Smooth muscle cell (in vitro differentiated cells): ENCODE data around the gene IGSF21. TPM values are rescaled to one million over a fixed set of nuclear protein-coding genes. Genes with fewer than 3 reads are reported as not detected.

Experiments
- DNase-seq: peaks from one replicate; lab custom pipeline; 2025; ENCODE audit not compliant: unreplicated experiment; lab: John Stamatoyannopoulos, UW
- H2AFZ ChIP-seq: fragments of 200-600 bp; sonication (generic); 2 replicates; pipeline ENCODE4 v1.6.0; 2016; ENCODE audit warnings: antibody characterized with exemption, low read depth, mild to moderate bottlenecking
- H3F3A ChIP-seq: fragments of 200-600 bp; sonication (generic); 2 replicates; pipeline ENCODE4 v1.6.0; 2017; ENCODE audit warnings: antibody characterized with exemption, low read depth
- H3K27ac ChIP-seq: fragments of 200-600 bp; sonication (generic); 2 replicates; pipeline ENCODE4 v1.5.1; 2016; ENCODE audit warnings: low read depth, mild to moderate bottlenecking
- H3K27me3 ChIP-seq: fragments of 200-600 bp; sonication (generic); 2 replicates; pipeline ENCODE4 v1.6.1; 2016; ENCODE audit warnings: low read depth, mild to moderate bottlenecking
- H3K36me3 ChIP-seq: fragments of 200-600 bp; sonication (generic); 2 replicates; pipeline ENCODE4 v1.5.1; 2016; ENCODE audit warnings: low read depth
- H3K4me1 ChIP-seq: fragments of 200-600 bp; sonication (generic); 2 replicates; pipeline ENCODE4 v1.5.1; 2016; ENCODE audit warnings: low read depth
- H3K4me2 ChIP-seq: fragments of 200-600 bp; sonication (generic); 2 replicates; pipeline ENCODE4 v1.6.0; 2016; ENCODE audit warnings: mild to moderate bottlenecking
- H3K4me3 ChIP-seq: fragments of 200-600 bp; sonication (generic); 2 replicates; pipeline ENCODE4 v1.5.1; 2016; ENCODE audit warnings: mild to moderate bottlenecking
- H3K79me2 ChIP-seq: fragments of 200-600 bp; sonication (generic); 2 replicates; pipeline ENCODE4 v1.6.0; 2016; ENCODE audit warnings: low read depth, mild to moderate bottlenecking
- H3K9ac ChIP-seq: fragments of 200-600 bp; sonication (generic); 2 replicates; pipeline ENCODE4 v1.6.0; 2016; ENCODE audit warnings: low read depth
- H3K9me3 ChIP-seq: fragments of 200-600 bp; sonication (generic); replicated peaks from 2 replicates; pipeline ENCODE4 v1.5.1; 2016; ENCODE audit warnings: low read depth
- H4K20me1 ChIP-seq: fragments of 200-600 bp; sonication (generic); 2 replicates; pipeline ENCODE4 v1.6.0; 2016; ENCODE audit warnings: low read depth
- WGBS: methylation state at CpG from one replicate; pipeline ENCODE4 v1.1.7; 2016; ENCODE audit warnings: low lambda C conversion rate; 5-methylcytosine and 5-hydroxymethylcytosine counted together
- polyA plus RNA-seq: library from polyadenylated mRNA; unstranded; fragments of >200 nt; fragmentation: Nextera tagmentation; extraction: Ambion mirVana; gene quantifications from 2 replicates; pipeline ENCODE4 v1.2.1, GENCODE V29; 2016
- total RNA-seq: library from RNA; depleted of rRNA; stranded (reverse); fragments of >200 nt; gene quantifications from 2 replicates; pipeline ENCODE4 v1.2.3, GENCODE V29; 2014
- TF ChIP-seq, protein P1 (sequence below): fragments of 200-600 bp; sonication (generic); IDR thresholded peaks from 2 replicates; pipeline ENCODE4 v1.5.1; 2017; ENCODE audit warnings: borderline replicate concordance, mild to moderate bottlenecking, antibody characterized with exemption; ENCODE audit not compliant: insufficient read depth, poor library complexity, severe bottlenecking

IGSF21 gene
- total and polyA plus RNA-seq, 2 experiments from 2014 or later, result not detected

DNA sequence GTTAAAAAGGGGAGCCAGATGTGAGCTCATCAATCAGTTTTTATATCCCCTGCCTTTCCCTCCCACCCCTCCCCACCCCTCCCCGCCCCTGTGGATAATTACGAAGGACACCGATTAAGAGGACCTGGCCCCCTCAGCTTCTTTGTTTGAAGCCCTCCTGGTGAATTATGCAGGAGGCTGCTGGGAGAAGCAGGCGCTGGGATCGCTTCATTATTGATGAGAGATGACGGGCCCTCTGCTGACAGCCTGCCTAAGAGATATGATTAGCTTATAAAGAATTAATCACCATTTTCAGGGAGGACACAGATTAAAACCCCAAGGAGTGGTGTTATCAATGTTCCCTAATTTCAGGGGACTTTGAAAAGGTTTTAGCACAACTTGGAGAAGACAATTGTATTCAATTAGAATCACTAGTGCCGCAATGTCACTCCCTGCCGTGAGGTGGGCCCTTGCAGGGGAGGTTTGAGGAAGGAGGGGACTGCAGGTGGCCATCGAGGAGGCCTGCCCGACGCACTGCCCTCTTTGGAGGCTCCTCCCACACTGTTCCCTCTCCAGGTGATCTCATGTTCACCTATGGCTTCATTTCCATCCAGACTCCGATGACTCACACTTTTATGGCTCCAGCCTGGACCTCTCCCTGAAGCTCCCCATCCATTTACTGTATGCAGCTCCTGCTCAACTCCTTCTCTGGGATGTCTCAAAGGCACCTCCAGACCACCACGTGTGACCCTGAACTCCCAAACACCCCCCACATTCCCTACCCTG lies 306.1 kb downstream of the IGSF21 start:
- Histone ChIP-seq H3K36me3 (no peaks in the 10 kb centered on the region), H3K4me2 (peak overlapping the region; percentile 40), H3K27me3 (no peaks in the 10 kb centered on the region), H4K20me1 (no peaks in the 10 kb centered on the region), H3K9me3 (no peaks in the 10 kb centered on the region), H3F3A (no peaks in the 10 kb centered on the region), H3K79me2 (no peaks in the 10 kb centered on the region), H2AFZ (no peak overlapping the region), H3K27ac (peak overlapping the region; percentile 79), H3K9ac (peak overlapping the region; percentile 43), H3K4me3 (no peak overlapping the region), H3K4me1 (peaks cover 26% of the 10 kb centered on the region)
- TF ChIP-seq, protein P1, sequence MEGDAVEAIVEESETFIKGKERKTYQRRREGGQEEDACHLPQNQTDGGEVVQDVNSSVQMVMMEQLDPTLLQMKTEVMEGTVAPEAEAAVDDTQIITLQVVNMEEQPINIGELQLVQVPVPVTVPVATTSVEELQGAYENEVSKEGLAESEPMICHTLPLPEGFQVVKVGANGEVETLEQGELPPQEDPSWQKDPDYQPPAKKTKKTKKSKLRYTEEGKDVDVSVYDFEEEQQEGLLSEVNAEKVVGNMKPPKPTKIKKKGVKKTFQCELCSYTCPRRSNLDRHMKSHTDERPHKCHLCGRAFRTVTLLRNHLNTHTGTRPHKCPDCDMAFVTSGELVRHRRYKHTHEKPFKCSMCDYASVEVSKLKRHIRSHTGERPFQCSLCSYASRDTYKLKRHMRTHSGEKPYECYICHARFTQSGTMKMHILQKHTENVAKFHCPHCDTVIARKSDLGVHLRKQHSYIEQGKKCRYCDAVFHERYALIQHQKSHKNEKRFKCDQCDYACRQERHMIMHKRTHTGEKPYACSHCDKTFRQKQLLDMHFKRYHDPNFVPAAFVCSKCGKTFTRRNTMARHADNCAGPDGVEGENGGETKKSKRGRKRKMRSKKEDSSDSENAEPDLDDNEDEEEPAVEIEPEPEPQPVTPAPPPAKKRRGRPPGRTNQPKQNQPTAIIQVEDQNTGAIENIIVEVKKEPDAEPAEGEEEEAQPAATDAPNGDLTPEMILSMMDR, result no peak
- WGBS, result 62% methylated on average over 13 of the region's 13 CpGs
- no peak for DNase-seq

DNA sequence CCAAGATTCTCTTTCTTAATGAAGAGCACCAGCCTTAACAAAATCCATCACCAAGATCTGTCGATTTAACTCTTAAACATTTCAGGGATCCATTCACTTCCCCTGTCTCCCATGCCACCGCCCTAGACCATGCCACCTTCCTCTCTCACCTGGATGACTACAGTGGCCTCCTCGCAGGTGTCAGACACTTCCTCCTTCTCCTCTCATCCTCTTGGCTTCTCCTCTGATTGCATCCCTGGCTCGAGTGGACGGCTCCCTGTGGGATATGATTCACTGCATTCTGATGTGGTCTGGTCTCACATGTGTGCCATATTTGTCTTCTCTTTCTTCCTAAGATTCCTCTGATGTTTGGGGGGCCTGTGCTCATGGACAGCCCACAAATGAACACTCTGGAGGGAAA lies 306.7 kb downstream of the IGSF21 start:
- TF ChIP-seq, protein P1, result no peak
- no peaks in the 10 kb centered on the region for H3K27me3 ChIP-seq
- no peak overlapping the region for H2AFZ ChIP-seq
- H3K9me3 ChIP-seq, result no peaks in the 10 kb centered on the region
- H3K9ac ChIP-seq, result peak overlapping the region; percentile 43
- no peak for DNase-seq
- H3F3A ChIP-seq, result no peaks in the 10 kb centered on the region
- H3K79me2 ChIP-seq, result no peaks in the 10 kb centered on the region
- H3K4me1 ChIP-seq, result peaks cover 26% of the 10 kb centered on the region
- H3K4me3 ChIP-seq, result no peak overlapping the region
- H3K36me3 ChIP-seq, result no peaks in the 10 kb centered on the region
- peak overlapping the region; percentile 40 for H3K4me2 ChIP-seq
- no peaks in the 10 kb centered on the region for H4K20me1 ChIP-seq
- WGBS, result 51% methylated on average over 5 of the region's 5 CpGs
- peak overlapping the region; percentile 79 for H3K27ac ChIP-seq

DNA sequence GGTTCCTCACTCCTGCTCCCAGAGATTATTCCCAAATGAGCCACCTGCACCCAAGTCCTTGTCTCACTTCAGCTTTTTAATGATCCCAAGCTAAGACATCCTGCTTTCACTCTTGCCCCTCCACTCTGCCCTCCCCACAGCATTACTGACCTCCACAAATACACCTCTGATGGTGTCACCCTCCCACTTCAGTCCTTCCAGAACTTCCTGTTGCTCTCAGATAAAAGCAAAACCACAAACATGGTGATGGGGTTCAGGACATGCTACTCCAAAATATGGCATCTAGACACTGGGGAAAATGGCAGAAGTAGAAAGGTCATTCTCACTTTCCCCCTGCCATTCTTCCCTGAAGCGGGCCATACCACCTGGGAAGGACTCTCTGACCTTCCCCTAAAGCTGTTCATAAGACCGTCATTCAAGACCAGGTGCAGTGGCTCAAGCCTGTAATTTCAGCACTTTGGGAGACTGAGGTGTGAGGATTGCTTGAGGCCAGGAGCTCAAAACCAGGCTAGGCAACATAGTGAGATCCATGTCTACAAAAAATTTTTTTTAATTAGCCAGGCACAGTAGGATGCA lies 307.4 kb downstream of the IGSF21 start:
- H4K20me1 ChIP-seq, result no peaks in the 10 kb centered on the region
- H3K79me2 ChIP-seq, result no peaks in the 10 kb centered on the region
- no peaks in the 10 kb centered on the region for H3F3A ChIP-seq
- peak overlapping the region; percentile 43 for H3K9ac ChIP-seq
- TF ChIP-seq, protein P1, result no peak
- H3K9me3 ChIP-seq, result no peaks in the 10 kb centered on the region
- peak overlapping the region; percentile 40 for H3K4me2 ChIP-seq
- WGBS, result 84% methylated on average over 2 of the region's 2 CpGs
- H3K27me3 ChIP-seq, result no peaks in the 10 kb centered on the region
- peak overlapping the region; percentile 79 for H3K27ac ChIP-seq
- no peak overlapping the region for H3K4me3 ChIP-seq
- no peaks in the 10 kb centered on the region for H3K36me3 ChIP-seq
- DNase-seq, result no peak
- H3K4me1 ChIP-seq, result peaks cover 26% of the 10 kb centered on the region
- H2AFZ ChIP-seq, result no peak overlapping the region
